ENCODE data around the gene CCDC85B. TPM values are rescaled to one million over a fixed set of nuclear protein-coding genes. Genes with fewer than 3 reads are reported as not detected.

CCDC85B gene
- polyA plus RNA-seq, 1 of the 3 experiments (the other 2 are of a cell fraction): 52.8 TPM

DNA sequence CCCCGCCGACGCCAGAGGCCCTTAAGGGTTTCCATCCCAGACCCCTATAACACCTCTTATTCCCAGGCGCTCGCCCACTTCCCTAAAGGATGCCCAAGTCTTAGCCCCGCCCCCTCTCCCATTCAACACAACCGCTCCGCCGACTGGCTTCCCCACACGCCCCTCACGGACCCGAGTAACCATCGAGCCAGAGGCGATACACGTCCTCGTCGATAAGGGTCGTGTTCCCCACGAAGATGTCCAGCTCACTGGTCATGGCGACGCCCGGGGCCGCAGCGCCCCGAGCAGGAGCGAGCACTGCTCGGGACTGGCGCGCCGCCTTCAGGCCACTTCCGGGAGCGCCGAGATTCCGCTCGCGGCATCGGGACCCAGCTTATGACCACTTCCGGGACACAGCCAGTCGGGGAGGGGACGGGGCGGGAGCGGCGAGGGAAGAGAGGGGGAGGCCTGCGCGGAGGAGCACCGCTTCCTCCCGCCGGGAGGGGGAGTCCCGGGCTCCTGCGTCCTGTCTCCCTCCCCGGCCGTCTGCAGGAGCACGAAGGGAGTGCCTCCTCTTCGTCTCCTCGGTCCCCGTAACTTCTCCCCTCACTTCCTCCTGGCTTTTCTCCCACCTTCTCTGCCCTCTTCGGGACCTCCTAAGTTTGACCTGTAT, 2.2 kb upstream of the CCDC85B start, which contains the start of gene FIBP (continued):
- TF ChIP-seq RXRA (IDR thresholded peaks at IDR 0.05; ENCODE audit: borderline replicate concordance, low read depth) (no peak; the same call in 1 of the 2 replicates), POLR2AphosphoS5 (IDR thresholded peaks at IDR 0.05; ENCODE audit: low read depth, low read length) (peak; percentile 89), ELF1 (IDR thresholded peaks at IDR 0.05) (peak; percentile 93), RAD21 (IDR thresholded peaks at IDR 0.05; ENCODE audit: low read length) (peak; percentile 24), USF1 (IDR thresholded peaks at IDR 0.05; ENCODE audit: borderline replicate concordance, low read depth) (no peak), MXI1 (IDR thresholded peaks at IDR 0.05; ENCODE audit: low read depth, low read length) (peak; percentile 70), NFIC (IDR thresholded peaks at IDR 0.05; ENCODE audit: borderline replicate concordance) (no peak; the same call in 1 of the 2 replicates), EZH2phosphoT487 (IDR thresholded peaks at IDR 0.05; ENCODE audit: borderline replicate concordance, low read depth) (no peak), MEF2A (IDR thresholded peaks at IDR 0.05; ENCODE audit: borderline replicate concordance, low read depth) (no peak), SMC3 (IDR thresholded peaks at IDR 0.05; ENCODE audit: low read depth, low read length) (no peak), ZBTB33 (IDR thresholded peaks at IDR 0.05; ENCODE audit: borderline replicate concordance, low read depth) (no peak; the same call in 1 of the 2 replicates), TEAD4 (IDR thresholded peaks at IDR 0.05; ENCODE audit: borderline replicate concordance, insufficient read depth) (no peak), GABPA (IDR thresholded peaks at IDR 0.05; ENCODE audit: low read depth) (peak; percentile 92), RFX5 (IDR thresholded peaks at IDR 0.05; ENCODE audit: low read length) (no peak), GATA2 (CRISPR knock-in tag; IDR thresholded peaks at IDR 0.05) (no peak), FOXM1 (IDR thresholded peaks at IDR 0.05; ENCODE audit: low read depth) (no peak), TCF12 (IDR thresholded peaks at IDR 0.05) (no peak)
- TF ChIP-seq, protein P1, sequence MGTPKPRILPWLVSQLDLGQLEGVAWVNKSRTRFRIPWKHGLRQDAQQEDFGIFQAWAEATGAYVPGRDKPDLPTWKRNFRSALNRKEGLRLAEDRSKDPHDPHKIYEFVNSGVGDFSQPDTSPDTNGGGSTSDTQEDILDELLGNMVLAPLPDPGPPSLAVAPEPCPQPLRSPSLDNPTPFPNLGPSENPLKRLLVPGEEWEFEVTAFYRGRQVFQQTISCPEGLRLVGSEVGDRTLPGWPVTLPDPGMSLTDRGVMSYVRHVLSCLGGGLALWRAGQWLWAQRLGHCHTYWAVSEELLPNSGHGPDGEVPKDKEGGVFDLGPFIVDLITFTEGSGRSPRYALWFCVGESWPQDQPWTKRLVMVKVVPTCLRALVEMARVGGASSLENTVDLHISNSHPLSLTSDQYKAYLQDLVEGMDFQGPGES (IDR thresholded peaks at IDR 0.05; ENCODE audit: low read depth, low read length): no peak

Measured in SK-N-SH (cell line).